HG03108 (cell line): ENCODE measurements around the gene LRMDA.
"Not testable (repeated sequence)": the region's sequence is repeated elsewhere in the genome, so short reads cannot be mapped to it uniquely, and the experiment has no call there.

ENCODE experiments used
- ATAC-seq: cut with Tn5 transposase; IDR thresholded peaks from one replicate; pipeline ENCODE4 v1.9.1; 2021; ENCODE audit warnings: moderate library complexity; ENCODE audit not compliant: unreplicated experiment

LRMDA gene

DNA sequence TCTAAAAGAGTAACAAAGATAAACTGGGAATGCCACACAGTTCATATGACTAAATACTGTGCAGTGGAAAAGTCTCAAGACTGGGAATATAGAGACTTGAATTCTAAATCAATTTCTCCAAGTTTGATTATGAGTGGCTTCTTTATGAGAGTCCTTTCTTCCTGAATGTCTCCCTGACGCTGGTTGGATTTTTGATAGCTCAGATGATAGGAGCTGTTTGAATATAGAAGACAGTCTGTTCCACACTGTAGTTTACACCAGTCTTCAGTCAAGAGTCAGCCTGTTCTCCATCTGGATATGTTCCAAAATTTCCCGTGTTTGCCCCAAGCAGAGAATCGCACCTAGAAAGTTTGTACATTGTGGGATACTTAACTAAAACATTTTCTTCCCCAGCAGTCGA lies 173.7 kb downstream of the LRMDA start:
- ATAC-seq: no peak

DNA sequence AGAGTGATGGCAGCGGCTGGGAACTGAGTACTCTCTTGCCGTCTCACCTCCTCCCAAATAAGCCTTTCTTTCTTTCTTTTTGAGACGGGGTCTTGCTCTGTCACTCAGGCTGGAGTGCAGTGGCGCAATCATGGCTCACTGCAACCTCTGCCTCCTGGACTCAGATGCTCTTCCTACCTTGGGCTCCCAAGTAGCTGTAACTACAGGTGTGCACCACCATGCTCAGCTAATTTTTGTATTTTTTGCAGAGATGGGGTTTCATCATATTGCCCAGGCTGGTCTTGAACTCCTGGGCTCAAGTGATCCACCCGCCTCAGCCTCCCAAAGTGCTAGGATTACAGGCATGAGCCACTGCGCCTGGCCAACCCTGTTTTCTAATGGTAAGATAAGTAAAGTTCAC lies 174.4 kb downstream of the LRMDA start:
- not testable (repeated sequence) for ATAC-seq

DNA sequence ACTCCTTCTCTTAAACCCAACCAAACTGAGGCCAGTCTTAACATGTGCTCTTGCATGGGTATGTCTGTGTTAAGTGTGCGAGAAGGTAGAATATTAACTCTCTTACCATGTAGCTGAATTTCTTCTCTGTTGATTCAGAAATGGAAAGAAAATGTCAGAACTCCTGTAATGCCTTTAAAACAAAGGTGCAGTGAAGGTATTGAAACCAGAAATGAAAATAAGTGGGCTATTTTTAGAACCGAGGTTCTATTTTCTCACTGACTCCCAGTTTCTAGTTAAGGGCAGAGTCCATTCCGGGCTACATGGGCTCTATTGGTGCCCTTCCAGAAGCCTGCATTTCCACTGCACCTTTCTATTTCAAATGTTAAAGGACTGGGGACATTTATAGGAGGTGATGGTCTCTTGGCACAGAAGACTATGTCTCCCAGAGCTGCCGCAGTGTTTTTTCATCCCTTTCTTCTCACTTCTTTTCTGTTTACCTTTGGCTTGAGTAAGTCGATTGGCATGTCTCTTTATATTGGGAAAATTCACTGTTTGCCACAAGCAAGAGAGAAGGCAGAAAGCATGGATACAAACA lies 174.9 kb downstream of the LRMDA start:
- peak; percentile 61 for ATAC-seq

DNA sequence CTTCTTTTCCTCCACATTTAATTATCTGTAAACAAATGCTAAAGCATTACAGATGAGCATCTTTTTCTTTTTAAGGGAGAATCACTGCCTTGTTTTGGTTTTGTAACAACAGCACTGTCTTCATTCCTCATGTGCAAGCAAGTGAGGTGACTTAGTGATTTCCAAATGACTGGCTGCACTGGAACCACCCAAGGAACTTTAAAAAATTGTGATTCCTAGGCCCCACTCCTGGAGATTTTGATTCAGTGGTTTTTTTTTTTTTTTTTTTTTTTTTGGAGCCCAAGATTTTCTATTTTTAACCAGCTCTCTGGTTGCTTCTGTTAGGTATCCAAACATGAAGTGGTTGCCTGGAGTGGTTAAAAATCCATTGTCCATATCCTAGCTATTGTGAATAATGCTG lies 176.2 kb downstream of the LRMDA start:
- ATAC-seq: no peak

DNA sequence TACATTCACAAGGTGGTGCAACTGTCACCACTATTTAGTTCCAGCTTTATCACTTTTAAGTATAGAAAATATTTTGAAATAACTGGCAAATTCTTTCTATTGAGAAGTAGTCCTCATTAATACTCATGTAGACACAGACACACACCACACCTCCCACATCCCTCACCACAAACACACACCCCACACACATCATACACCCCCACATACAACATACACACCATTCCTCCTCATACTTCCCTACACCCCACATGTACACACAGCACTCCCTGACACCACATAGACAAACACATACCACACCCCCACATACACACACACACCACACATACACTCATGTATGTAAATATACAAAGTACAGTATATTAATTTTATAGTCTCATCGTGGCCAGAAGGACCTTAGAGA lies 178.8 kb downstream of the LRMDA start:
- no peak for ATAC-seq

DNA sequence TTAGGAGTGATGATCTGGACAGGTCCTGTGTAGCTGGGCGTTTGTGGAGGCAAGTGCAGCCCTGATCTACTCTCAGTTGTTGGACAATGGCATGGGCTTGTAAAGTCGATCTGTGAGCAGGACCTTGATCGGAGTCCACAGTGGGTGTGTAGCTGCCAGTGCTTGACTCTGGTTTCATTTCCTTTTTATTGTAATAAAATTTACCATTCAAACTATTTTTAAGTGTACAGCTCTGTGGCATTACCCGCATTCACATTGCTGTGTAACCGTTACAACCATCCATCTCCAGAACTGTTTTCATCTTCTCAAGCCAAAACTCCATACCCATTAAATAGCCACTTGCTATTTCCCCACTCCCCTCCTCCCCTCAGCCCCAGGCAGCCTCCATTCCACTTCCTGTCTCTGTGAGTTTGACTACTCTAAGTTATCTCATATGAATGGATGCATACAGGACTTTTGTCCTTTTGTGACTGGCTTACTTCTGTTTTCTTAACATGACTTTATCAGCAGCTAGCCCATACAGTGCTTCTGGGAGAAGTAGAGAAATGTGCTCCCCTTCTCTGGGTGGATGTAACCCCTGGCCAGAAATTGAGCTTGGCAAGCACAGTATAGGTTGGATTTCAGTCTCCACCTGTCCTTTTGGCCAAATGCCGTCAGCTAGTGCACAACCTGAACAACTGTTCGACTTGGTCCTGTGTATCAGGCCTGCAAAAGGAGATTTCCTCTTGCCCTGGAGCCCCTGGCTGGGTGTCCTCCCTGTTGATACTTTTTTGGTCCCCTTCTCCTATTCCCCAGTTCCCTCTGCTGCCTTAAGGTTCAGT lies 180.0 kb downstream of the LRMDA start:
- ATAC-seq: peak; percentile 20

DNA sequence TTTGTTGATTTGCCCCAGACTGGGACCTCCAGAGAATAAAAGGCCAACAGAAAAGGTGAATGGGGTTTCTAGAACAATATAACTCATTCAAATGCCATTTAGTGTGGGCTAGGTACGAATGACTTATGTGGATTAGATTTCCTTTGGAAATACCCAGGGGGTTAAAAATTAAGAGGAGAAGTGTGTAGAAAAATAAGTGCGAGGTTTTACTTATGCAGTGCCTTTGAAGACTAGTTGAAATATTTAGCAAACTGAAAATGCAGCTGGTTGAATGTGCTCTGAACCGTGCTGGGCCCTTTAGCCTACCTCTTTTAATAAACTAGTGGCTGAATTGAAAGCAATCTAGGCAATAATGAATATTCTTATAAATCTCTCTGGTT lies 180.6 kb downstream of the LRMDA start:
- ATAC-seq: peak; percentile 29

DNA sequence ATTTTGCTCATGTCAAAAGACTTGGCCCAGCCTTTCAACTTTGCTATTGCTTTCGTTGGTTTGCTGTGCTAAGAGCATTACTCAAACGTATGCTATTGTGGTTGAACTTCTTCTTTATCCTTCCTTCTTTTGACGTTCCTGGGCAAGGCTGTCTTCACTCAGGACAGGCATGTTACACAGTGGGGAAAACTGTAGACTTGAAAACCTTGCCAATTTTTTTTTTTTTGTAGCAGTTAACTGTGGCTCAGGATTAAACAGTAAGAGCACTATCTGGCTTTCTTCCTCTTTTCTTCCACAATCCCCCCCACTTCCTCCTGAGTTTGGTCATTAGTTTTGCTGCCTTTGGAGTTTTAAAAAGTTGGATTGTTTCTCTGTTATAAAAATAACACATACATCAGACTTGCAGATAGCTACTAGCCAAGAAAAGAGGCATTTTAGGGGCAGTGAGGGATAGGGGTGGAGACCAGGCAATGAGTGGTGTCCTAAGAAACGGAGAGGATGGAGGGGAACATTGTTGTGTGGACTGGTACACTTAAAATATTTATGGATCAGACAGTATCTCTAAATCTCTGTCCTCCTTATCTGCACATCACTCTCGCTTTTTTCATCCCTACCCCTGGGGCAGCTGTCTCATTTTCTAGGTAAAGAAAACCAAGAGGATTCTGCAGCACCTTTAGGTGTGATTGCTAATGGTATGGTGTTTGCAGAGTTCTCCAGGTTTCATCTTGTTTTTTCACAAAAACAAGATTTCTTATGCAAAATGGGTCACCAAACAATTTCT lies 181.7 kb downstream of the LRMDA start:
- no peak for ATAC-seq

DNA sequence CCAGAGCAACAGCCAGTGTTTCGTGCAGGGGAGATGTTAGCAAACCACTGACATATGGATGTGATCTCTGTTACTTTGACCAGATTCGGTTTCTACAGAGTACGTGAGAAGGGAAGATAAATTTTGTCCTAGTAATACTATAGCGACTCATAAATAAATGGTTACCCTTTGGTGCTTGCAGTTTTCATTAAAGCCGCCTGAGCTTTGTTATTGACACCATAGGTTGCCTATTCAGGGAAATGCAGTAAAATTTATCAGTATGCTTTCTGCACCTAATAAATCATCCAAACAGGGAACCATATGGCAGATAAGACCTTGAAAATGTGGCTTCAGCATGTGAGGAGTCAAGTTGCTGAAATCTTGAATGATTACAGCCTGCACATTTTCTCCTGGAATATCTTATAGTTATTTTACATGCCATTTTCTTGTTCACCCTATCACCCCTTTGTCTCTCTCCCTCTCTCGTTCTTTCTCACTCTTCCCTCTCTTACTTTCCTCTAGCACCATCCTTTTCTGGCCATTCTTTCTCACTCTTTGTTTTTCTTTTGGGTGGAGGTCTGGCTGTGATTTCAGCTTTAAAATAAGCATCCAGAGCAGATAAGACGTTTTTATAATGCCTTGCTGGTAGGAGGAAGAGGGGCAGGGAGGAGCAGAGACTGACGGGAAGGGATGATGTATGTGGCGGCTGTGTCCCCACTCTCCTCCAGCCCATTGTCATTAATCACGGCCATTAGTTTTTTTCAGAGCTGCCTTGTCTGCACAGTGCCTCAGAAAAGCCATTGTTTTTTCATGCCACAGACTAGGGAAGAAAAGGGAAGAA lies 182.5 kb downstream of the LRMDA start:
- peak; percentile 37 for ATAC-seq

DNA sequence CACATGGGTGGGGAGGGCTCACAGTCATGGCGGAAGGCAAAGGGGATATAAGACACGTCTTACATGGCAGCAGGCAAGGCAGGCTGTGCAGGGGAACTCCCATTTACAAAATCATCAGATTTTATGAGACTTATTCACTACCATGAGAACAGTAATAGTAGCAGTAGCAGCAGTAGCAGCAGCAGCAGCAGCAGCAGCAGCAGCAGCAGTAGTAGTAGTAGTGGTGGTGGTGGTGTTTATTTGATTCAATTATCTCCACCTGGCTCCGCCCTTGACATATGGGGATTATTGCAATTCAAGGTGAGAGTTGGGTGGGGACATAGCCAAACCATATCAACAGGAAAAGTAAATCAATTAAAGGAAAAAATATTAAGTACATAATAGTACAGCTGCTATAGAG lies 184.7 kb downstream of the LRMDA start:
- no peak for ATAC-seq

DNA sequence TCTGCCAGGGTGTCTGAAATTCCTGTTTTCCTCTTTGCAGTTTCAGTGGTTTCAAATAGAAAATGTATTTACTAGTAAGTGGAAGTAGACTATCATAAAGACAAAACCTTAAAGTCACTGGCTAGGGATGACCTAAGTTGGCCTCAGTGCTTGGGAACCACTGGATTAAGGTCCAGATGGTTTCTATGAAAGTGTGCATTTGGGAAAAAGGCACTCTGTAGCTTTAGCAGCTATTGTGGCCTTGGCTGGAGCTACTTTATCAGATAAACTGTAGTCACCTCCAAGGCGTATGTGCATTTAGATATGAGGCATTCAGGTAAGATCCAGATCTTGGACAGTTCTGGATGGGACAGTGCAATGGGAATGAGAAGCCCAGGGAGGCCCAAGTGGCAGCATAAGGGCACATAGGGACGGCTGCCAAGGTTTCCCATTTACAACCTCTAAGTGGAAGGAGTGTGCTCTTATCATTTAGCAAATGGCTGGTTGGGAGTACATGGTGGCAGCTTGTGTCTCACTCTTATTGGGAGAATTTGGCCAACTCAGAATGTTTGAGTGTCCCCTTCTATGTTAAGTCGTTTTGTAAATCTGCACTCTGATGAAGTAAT lies 185.6 kb downstream of the LRMDA start:
- no peak for ATAC-seq

DNA sequence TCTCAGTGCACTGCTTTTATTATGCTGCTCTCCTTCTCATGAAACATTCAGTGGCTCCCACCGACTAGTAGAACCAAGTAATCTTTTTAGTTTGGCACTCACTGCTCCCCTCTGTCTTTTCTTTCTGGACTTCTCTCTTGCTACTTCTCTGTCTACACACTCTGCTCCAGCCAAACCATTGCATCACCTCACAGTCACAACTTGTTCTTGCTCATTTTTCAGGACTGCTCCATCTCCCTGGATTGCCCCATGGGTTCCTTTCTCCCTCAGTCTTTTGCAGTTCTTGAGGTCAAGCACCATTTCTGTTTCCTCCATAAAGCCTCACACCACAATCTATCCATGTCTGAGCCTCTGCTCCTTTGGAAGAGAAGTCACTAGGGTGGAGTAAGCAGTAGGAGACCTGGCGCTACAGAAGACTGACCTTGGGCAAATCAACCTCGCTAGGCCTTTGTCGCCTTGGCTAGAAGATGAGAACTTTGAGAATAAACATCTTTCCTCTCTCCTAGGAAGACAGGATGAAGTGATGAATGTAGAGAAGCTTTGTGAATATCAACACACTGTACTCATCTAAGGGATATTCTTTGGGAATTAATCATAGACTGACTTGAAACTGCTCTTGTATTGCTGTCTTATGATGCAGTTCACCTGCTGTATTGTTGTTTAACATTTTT lies 186.2 kb downstream of the LRMDA start:
- ATAC-seq: no peak

DNA sequence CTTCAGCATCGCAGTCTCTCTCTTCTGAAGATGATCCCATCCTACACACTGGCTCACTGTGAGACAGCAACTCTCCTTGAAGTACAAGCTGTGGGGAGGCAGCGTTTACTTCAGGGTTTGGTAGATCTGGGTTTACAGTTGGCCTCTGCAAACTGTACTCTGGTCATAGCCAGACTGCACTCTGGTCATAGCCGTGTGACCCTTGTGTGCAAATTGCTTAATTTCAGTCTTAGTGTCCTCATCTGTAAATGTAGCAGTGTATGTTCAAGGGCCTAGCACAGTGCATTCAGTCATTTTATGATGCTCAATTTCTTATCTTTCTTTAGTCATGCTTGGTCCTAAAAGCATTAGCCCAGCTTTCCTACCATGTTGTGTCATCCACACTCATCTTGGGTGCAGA lies 188.2 kb downstream of the LRMDA start:
- no peak for ATAC-seq

DNA sequence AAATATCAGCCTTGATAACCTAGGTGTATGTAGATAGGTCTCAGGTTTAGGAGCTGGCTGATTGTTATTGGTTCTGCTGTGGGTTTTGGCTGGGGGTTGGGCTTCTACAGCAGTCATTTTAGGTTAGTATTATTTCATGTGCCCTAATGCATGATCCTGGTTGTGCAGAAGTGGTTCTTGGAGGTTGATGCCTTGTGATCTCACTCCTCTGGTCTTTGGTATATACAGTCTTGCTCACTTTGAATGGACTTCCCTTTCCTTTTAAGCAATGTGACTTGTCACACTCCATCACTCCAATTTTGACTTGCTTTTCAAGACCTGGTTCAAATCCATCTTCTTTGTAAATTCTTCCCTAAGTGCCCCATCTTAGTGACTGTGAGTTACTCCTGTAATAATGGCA lies 188.9 kb downstream of the LRMDA start:
- no peak for ATAC-seq

DNA sequence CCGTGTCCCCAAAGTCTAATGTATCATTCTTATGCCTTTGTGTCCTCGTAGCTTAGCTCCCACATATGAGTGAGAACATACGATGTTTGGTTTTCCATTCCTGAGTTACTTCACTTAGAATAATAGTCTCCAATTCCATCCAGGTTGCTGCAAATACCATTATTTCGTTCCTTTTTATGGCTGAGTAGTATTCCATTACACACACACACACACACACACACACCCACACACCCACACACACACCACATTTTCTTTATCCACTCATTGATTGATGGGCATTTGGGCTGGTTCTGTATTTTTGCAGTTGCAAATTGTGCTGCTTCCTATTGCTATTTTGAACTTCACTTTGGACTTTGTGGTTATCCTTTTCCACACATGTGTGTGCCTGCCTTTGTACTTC lies 189.6 kb downstream of the LRMDA start:
- ATAC-seq: not testable (repeated sequence)

DNA sequence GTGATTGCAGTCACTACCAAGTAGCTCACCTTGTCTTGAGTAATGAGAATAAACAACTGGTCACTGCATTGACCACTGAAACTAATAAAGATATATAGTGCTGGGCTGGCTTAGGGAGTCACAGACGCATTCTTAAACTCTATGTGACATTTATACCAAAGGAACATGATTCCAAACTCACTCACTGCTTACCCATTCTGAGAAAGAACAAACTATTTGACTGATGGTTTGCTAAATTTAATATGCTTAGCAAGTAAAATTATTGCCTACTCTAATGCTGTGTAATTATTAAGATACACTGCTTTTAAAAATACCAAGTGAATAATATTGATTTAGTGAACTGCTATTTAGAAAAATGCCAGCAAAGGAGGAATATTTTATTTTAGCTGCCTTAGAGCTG lies 191.1 kb downstream of the LRMDA start:
- ATAC-seq: no peak

DNA sequence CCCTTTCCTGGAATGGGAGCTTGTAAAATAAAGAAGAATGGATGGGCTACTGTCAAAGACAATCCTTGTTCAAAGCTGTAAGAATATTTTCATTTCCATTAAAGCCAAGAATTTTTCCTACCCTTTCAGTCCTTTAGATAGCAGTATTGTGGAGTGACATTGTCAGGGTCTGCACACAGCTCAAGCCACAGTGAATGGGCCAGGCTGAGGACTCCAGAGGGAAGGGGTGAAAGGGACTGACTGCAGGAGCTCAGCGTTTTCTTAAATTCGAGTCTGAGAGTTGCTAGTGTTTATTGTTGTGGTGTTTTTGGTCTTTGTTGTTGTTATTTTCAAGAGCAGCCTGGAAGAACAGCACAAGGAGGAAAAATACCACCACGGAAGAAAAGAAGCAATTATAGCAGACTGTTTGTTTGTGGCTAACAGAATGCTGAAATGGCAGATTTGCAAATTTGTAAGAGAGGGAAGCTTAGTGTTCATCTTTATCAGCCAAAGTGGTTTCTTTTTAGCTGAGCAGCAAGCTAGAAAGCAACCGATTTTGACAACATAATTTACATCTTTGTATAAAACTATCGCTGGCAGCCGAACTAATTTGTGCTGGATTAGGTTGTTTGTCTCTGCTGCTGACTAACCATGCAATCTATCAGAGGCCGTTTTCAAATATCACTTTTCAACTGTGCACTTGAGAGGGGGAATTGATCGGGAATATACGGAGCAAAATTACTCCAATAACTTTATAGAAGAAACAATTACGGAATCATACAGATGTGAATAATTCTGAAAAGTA lies 192.1 kb downstream of the LRMDA start:
- no peak for ATAC-seq

DNA sequence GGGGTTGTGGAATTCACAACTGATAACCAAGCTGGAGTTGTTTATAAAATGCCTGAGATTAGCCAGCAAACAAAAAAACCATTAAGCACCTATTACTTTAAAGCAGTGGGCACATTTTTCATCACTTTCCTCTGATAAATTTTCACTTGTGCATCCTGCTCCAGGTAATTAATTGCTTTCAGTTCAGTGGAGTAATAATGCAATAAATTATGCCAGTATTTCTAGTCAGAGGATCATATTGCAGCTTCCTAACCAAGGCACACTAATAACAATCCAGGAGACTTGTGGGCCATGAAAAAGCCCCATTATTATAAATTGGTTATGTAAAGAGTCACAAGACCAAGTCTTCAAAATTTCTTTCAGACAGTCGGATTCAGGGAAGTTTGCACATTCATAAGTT lies 193.2 kb downstream of the LRMDA start:
- no peak for ATAC-seq

DNA sequence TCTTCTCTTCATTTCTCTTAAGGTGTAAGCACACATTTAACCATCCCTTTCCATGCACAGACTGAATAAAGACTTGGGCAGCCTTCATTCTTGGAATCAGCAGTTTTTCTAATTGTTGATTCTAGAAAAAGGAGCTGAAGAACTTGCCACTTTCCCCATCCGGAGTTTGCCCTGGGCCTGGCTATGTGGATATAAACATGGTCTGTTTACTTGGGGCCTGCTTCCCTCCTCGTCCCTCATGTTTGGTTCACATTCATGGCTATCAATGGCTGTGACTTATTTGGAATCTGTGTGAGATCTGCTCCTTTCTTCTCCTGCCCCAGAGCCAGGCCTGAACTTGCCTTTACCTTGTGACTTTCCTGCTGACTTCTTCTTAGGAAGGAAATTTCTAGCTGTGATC lies 199.3 kb downstream of the LRMDA start:
- no peak for ATAC-seq
